Activated CD4-positive, alpha-beta T cell treated with anti-CD3 and anti-CD28 coated beads for 4 hours (primary cell): ENCODE data around the gene SLC9A7.

ENCODE experiments used
- DNase-seq, 2 donors: peaks; one replicate each; pipeline ENCODE4 v3.0.0-alpha.2; 2020

Gene SLC9A7

GRCh38 chrX:46597771-46598170, 161.1 kb downstream of the SLC9A7 start:
- no peak for DNase-seq

GRCh38 chrX:46597208-46597607, 161.7 kb downstream of the SLC9A7 start:
- DNase-seq: no peak

GRCh38 chrX:46595084-46595483, 163.8 kb downstream of the SLC9A7 start:
- no peak for DNase-seq

- DNase-seq: no peak
Measured at GRCh38 chrX:46589977-46590723, 168.8 kb downstream of the SLC9A7 start.

- DNase-seq: peak; percentile 47 to 63
Measured at GRCh38 chrX:46588263-46588662, 170.7 kb downstream of the SLC9A7 start.

GRCh38 chrX:46587753-46588171, 171.2 kb downstream of the SLC9A7 start:
- DNase-seq: no peak

GRCh38 chrX:46587158-46587557, 171.8 kb downstream of the SLC9A7 start:
- DNase-seq: no peak

GRCh38 chrX:46584736-46585135, 174.2 kb downstream of the SLC9A7 start:
- DNase-seq: no peak

- no peak for DNase-seq
Measured at GRCh38 chrX:46582966-46583365, 176.0 kb downstream of the SLC9A7 start.

- DNase-seq: no peak
Measured at GRCh38 chrX:46582325-46582724, 176.6 kb downstream of the SLC9A7 start.

- no peak for DNase-seq
Measured at GRCh38 chrX:46580613-46581012, 178.3 kb downstream of the SLC9A7 start.

GRCh38 chrX:46579250-46579649, 179.7 kb downstream of the SLC9A7 start:
- no peak for DNase-seq

GRCh38 chrX:46577221-46578005, 181.5 kb downstream of the SLC9A7 start:
- DNase-seq: no peak

GRCh38 chrX:46576458-46576857, 182.5 kb downstream of the SLC9A7 start:
- no peak for DNase-seq

GRCh38 chrX:46575991-46576392, 182.9 kb downstream of the SLC9A7 start:
- DNase-seq: no peak

- no peak for DNase-seq
Measured at GRCh38 chrX:46575586-46575985, 183.3 kb downstream of the SLC9A7 start.

GRCh38 chrX:46574774-46575381, 184.0 kb downstream of the SLC9A7 start:
- DNase-seq: peak; percentile 38 to 39

- DNase-seq: peak; percentile 55 to 66
Measured at GRCh38 chrX:46573892-46574773, 184.8 kb downstream of the SLC9A7 start.

GRCh38 chrX:46573331-46573891, 185.5 kb downstream of the SLC9A7 start, which contains the start of gene CHST7:
TSS of gene CHST7 (plus strand) at chrX:46573765. CDS start at chrX:46573932, 167 bp downstream.
- peak; percentile 60 for DNase-seq

- DNase-seq: peak in 1 of 2 donors; percentile 24
Measured at GRCh38 chrX:46572340-46572936, 186.5 kb downstream of the SLC9A7 start.

GRCh38 chrX:46571423-46572339, 187.2 kb downstream of the SLC9A7 start:
- DNase-seq: no peak
